Measurements from ENCODE around the gene UST. TPM values are rescaled to one million over a fixed set of nuclear protein-coding genes. Genes with fewer than 3 reads are reported as not detected.
"Not testable (repeated sequence)": the region's sequence is repeated elsewhere in the genome, so short reads cannot be mapped to it uniquely, and the experiment has no call there.

UST gene
- total and polyA plus RNA-seq, 2 experiments from 2014 or later = 8.0 to 11.7 TPM

DNA sequence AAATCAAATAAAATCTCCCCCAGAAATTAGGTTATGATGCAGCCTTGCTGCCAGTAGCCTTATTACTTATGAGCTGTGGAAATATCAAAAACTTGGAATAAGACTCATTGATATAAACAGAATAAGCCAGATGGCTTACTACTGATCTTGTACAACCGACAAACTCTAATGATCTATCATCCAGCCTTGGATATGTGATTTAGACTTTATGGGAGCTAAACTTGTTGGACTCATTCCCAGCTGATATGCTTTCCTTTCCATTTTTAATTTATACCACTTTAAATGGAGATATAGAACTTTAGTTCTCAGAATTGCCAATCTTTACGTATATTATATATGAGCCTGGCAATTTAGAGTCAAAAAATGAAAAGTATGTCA lies 5.0 kb downstream of the UST start:
- peaks cover 57% of the 10 kb centered on the region for H3K79me2 ChIP-seq
- WGBS (ENCODE audit: low lambda C conversion rate, missing lambda C conversion rate) = 91% methylated on average over 2 of the region's 2 CpGs
- no peak overlapping the region for H3K4me2 ChIP-seq

DNA sequence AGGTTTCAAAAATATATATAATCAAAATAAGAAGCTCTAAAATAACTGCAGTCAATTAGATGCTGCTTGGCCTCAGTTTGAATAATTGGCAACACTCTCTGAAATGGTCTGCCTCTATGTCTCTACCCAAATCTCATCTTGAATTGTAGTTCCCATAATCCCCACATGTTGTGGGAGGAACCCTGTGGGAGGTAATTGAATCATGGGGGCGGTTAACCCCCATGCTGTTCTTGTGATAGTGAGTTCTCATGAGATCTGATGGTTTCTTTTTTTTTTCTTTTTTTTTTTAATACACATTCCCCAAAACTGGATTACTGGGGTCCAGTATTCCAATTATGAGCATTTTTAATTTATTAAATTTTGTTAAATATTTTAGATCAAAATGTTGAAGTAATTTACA lies 8.5 kb downstream of the UST start:
- H3K36me3 ChIP-seq (replicated peaks; ENCODE audit: insufficient read depth, low read depth); H3K4me3 ChIP-seq; H3K9me2 ChIP-seq (replicated peaks; ENCODE audit: insufficient read depth); H2AFZ ChIP-seq; H4K20me1 ChIP-seq (ENCODE audit: insufficient read depth, poor library complexity, severe bottlenecking); H3K4me1 ChIP-seq (ENCODE audit: insufficient read depth); DNase-seq (ENCODE audit: low spot score); H3K4me2 ChIP-seq; H3K27ac ChIP-seq; H3K9me3 ChIP-seq (ENCODE audit: low read depth); H3K27me3 ChIP-seq: not testable (repeated sequence)
- peaks cover 61% of the 10 kb centered on the region for H3K79me2 ChIP-seq
- 96% methylated on average over 1 of the region's 1 CpG for WGBS (ENCODE audit: low lambda C conversion rate, missing lambda C conversion rate)

More for the DNA sequence above, 5.0 kb downstream of the UST start:
- TF ChIP-seq EZH2 (IDR thresholded peaks at IDR 0.05; ENCODE audit: borderline replicate concordance) = no peak
- TF ChIP-seq, protein P1, sequence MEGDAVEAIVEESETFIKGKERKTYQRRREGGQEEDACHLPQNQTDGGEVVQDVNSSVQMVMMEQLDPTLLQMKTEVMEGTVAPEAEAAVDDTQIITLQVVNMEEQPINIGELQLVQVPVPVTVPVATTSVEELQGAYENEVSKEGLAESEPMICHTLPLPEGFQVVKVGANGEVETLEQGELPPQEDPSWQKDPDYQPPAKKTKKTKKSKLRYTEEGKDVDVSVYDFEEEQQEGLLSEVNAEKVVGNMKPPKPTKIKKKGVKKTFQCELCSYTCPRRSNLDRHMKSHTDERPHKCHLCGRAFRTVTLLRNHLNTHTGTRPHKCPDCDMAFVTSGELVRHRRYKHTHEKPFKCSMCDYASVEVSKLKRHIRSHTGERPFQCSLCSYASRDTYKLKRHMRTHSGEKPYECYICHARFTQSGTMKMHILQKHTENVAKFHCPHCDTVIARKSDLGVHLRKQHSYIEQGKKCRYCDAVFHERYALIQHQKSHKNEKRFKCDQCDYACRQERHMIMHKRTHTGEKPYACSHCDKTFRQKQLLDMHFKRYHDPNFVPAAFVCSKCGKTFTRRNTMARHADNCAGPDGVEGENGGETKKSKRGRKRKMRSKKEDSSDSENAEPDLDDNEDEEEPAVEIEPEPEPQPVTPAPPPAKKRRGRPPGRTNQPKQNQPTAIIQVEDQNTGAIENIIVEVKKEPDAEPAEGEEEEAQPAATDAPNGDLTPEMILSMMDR (IDR thresholded peaks at IDR 0.05; ENCODE audit: poor library complexity) = no peak
- TF ChIP-seq EZH2phosphoT487 (IDR thresholded peaks at IDR 0.05; ENCODE audit: low read depth, severe bottlenecking, unreplicated experiment) = no peak
- H3K9me2 ChIP-seq (replicated peaks; ENCODE audit: insufficient read depth) = no peaks in the 10 kb centered on the region
- H3K4me3 ChIP-seq = no peak overlapping the region
- H2AFZ ChIP-seq = no peak overlapping the region
- H3K9me3 ChIP-seq (ENCODE audit: low read depth) = no peaks in the 10 kb centered on the region
- H3K4me1 ChIP-seq (ENCODE audit: insufficient read depth) = no peaks in the 10 kb centered on the region
- no peak for DNase-seq (ENCODE audit: low spot score)
- no peaks in the 10 kb centered on the region for H3K36me3 ChIP-seq (replicated peaks; ENCODE audit: insufficient read depth, low read depth)
- no peaks in the 10 kb centered on the region for H3K27me3 ChIP-seq
- peaks cover 5% of the 10 kb centered on the region for H4K20me1 ChIP-seq (ENCODE audit: insufficient read depth, poor library complexity, severe bottlenecking)
- H3K27ac ChIP-seq = no peak overlapping the region

DNA sequence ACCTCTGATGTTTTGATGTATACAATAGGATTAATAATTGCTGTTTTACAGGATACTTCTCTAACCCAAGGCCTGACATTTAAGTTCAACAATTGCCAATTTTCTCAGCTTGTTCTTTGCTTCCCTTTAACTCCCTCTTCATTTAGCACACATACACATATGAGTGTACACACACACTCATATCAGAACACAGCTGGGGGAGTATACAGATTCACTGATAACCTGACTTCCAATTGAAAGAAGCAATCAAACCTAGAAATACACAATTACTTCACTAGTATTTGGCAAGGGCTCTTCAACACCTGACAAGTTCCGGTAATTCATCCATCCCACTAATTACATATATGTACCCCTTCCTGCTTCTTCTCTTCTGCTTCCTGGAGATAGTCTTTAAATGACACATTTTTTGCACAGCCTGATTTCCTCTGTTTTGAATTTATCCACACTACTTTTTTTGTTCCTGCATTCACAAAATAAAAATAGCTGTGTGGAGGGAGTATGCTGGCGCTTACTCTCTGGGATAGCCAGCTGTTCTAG lies 11.2 kb downstream of the UST start:
- no peak for DNase-seq (ENCODE audit: low spot score)

DNA sequence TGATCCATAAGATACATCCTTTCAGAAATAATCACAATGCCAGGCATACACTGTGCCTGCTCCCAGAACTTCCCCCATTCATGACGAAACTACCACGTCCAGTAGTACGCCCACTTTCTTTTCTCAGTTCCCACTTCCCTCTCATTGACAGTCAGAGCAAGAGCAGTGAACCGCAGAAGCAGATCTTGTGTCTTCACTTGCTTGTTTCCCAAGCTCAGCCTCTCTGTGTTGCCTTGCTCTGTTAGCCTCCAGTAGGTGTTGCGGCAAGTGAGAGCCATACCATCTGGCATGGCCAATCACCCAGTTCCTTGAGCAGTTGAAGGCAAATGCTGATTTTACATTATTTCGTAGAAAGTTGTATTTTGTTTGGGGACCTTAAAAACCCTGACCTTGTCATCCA lies 11.7 kb downstream of the UST start:
- no peak overlapping the region for H3K4me3 ChIP-seq
- H4K20me1 ChIP-seq (ENCODE audit: insufficient read depth, poor library complexity, severe bottlenecking) = no peaks in the 10 kb centered on the region
- no peaks in the 10 kb centered on the region for H3K27me3 ChIP-seq
- no peaks in the 10 kb centered on the region for H3K9me3 ChIP-seq (ENCODE audit: low read depth)
- H3K79me2 ChIP-seq = peaks cover 48% of the 10 kb centered on the region
- DNase-seq (ENCODE audit: low spot score) = no peak
- H3K4me2 ChIP-seq = no peak overlapping the region
- no peak overlapping the region for H3K27ac ChIP-seq
- H2AFZ ChIP-seq = no peak overlapping the region
- H3K36me3 ChIP-seq (replicated peaks; ENCODE audit: insufficient read depth, low read depth) = no peaks in the 10 kb centered on the region
- H3K4me1 ChIP-seq (ENCODE audit: insufficient read depth) = peaks cover 9% of the 10 kb centered on the region
- 97% methylated on average over 6 of the region's 6 CpGs for WGBS (ENCODE audit: low lambda C conversion rate, missing lambda C conversion rate)
- no peaks in the 10 kb centered on the region for H3K9me2 ChIP-seq (replicated peaks; ENCODE audit: insufficient read depth)
- TF ChIP-seq EZH2phosphoT487 (IDR thresholded peaks at IDR 0.05; ENCODE audit: low read depth, severe bottlenecking, unreplicated experiment) = no peak
- TF ChIP-seq EZH2 (IDR thresholded peaks at IDR 0.05; ENCODE audit: borderline replicate concordance) = no peak
- TF ChIP-seq, protein P1 (IDR thresholded peaks at IDR 0.05; ENCODE audit: poor library complexity) = no peak

More for the DNA sequence above, 11.2 kb downstream of the UST start:
- Histone ChIP-seq H3K36me3 (replicated peaks; ENCODE audit: insufficient read depth, low read depth) (no peaks in the 10 kb centered on the region), H3K4me2 (no peak overlapping the region), H4K20me1 (ENCODE audit: insufficient read depth, poor library complexity, severe bottlenecking) (no peaks in the 10 kb centered on the region), H3K79me2 (peaks cover 48% of the 10 kb centered on the region), H3K4me1 (ENCODE audit: insufficient read depth) (peaks cover 9% of the 10 kb centered on the region), H3K4me3 (no peak overlapping the region), H2AFZ (no peak overlapping the region), H3K27ac (no peak overlapping the region), H3K9me3 (ENCODE audit: low read depth) (no peaks in the 10 kb centered on the region), H3K9me2 (replicated peaks; ENCODE audit: insufficient read depth) (no peaks in the 10 kb centered on the region), H3K27me3 (no peaks in the 10 kb centered on the region)
- WGBS (ENCODE audit: low lambda C conversion rate, missing lambda C conversion rate) = 97% methylated on average over 2 of the region's 2 CpGs
- TF ChIP-seq EZH2 (IDR thresholded peaks at IDR 0.05; ENCODE audit: borderline replicate concordance) = no peak
- TF ChIP-seq, protein P1 (IDR thresholded peaks at IDR 0.05; ENCODE audit: poor library complexity) = no peak
- TF ChIP-seq EZH2phosphoT487 (IDR thresholded peaks at IDR 0.05; ENCODE audit: low read depth, severe bottlenecking, unreplicated experiment) = no peak
